Naive thymus-derived CD4-positive, alpha-beta T cell (primary cell): ENCODE measurements around the gene EYA2. TPM values are rescaled to one million over a fixed set of nuclear protein-coding genes. Genes with fewer than 3 reads are reported as not detected.

Experiments used
- ATAC-seq: fragments of 150-1000 bp; cut with Tn5 transposase; 2 replicates; pipeline ENCODE4 v1.10.0; 2021; ENCODE audit warnings: mild to moderate bottlenecking, moderate library complexity
- CTCF ChIA-PET: fragments of 350-600 bp; sonication (Branson Sonifier 250); formaldehyde crosslinking; loops from one replicate; lab custom pipeline; 2021; ENCODE audit warnings: antibody characterized with exemption; lab: Charles Lee
- POLR2A ChIA-PET: fragments of 350-600 bp; sonication (Branson Sonifier 250); formaldehyde crosslinking; loops from one replicate; lab custom pipeline; 2021; ENCODE audit warnings: antibody characterized with exemption, inconsistent platforms; lab: Charles Lee
- DNase-seq, 9 donors: peaks; one replicate each; pipeline versions ENCODE4 v3.0.0 to v3.0.0-alpha.2; 2020 to 2022; ENCODE audit warnings: mixed read lengths in 1 of 9
- H3K27ac ChIP-seq: one replicate; pipeline ENCODE4 v1.7.0; 2013; ENCODE audit warnings: mild to moderate bottlenecking, low read depth, low read length, moderate library complexity
- H3K27me3 ChIP-seq, 2 donors: one replicate each; pipeline ENCODE4 v1.7.0; 2013; ENCODE audit warnings: low read length in 2 of 2, mild to moderate bottlenecking in 2 of 2, moderate library complexity in 2 of 2; ENCODE audit not compliant: control insufficient read depth in 2 of 2, insufficient read depth in 2 of 2
- H3K36me3 ChIP-seq, 3 experiments: 1 replicate in 2 of 3; 2 replicates in 1 of 3; pipeline ENCODE4 v1.7.0; 2013; ENCODE audit warnings: low read length in 3 of 3, mild to moderate bottlenecking in 3 of 3, moderate library complexity in 1 of 3; ENCODE audit not compliant: insufficient read depth in 3 of 3, control insufficient read depth in 2 of 3
- H3K4me1 ChIP-seq, 2 donors: one replicate each; pipeline ENCODE4 v1.7.0; 2013; ENCODE audit warnings: low read length in 2 of 2, mild to moderate bottlenecking in 2 of 2, moderate library complexity in 1 of 2; ENCODE audit not compliant: control insufficient read depth in 2 of 2, insufficient read depth in 2 of 2
- H3K4me3 ChIP-seq: 2 replicates; pipeline ENCODE4 v1.7.0; 2013; ENCODE audit warnings: mild to moderate bottlenecking, low read length
- H3K9me3 ChIP-seq, 3 experiments: 1 replicate in 2 of 3; 2 replicates in 1 of 3; pipeline ENCODE4 v1.7.0; 2013; ENCODE audit warnings: low read length in 3 of 3; ENCODE audit not compliant: control insufficient read depth in 2 of 3
- H3K27ac Mint-ChIP-seq, 9 donors: one replicate each; pipeline ENCODE4 v1.8.0; 2020 to 2022; ENCODE audit warnings: mixed read lengths in 9 of 9, mild to moderate bottlenecking in 8 of 9, moderate library complexity in 5 of 9, inconsistent platforms in 2 of 9
- H3K27me3 Mint-ChIP-seq, 5 donors: one replicate each; pipeline ENCODE4 v1.8.0; 2021 to 2022; ENCODE audit warnings: mixed read lengths in 5 of 5, mild to moderate bottlenecking in 1 of 5
- H3K36me3 Mint-ChIP-seq, 5 donors: one replicate each; pipeline ENCODE4 v1.8.0; 2020 to 2022; ENCODE audit warnings: mixed read lengths in 5 of 5, mild to moderate bottlenecking in 3 of 5, inconsistent platforms in 1 of 5
- H3K4me1 Mint-ChIP-seq, 7 donors: one replicate each; pipeline ENCODE4 v1.8.0; 2020 to 2022; ENCODE audit warnings: mixed read lengths in 7 of 7, mild to moderate bottlenecking in 3 of 7, inconsistent platforms in 1 of 7
- H3K4me3 Mint-ChIP-seq, 10 donors: one replicate each; pipeline ENCODE4 v1.8.0; 2020 to 2022; ENCODE audit warnings: mild to moderate bottlenecking in 10 of 10, mixed read lengths in 10 of 10, moderate library complexity in 6 of 10, inconsistent platforms in 2 of 10
- H3K9me3 Mint-ChIP-seq, 11 donors: one replicate each; pipeline ENCODE4 v1.8.0; 2020 to 2022; ENCODE audit warnings: mixed read lengths in 11 of 11, mild to moderate bottlenecking in 4 of 11, inconsistent platforms in 1 of 11, moderate library complexity in 1 of 11
- intact Hi-C, 2 donors: fragments of 100-400 bp; cut with micrococcal nuclease; formaldehyde crosslinking; loops; one replicate each; pipeline ENCODE4 v1.15.1; 2023
- polyA plus RNA-seq, 2 donors: library from polyadenylated mRNA; unstranded; fragments of 300-500 nt; fragmentation: Illumina TruSeq; gene quantifications; one replicate each; pipeline ENCODE4 v1.2.3, GENCODE V29; 2021
- total RNA-seq, 6 experiments: library from RNA in 5 of 6; stranded (reverse) in 5 of 6; gene quantifications; 1 replicate in 5 of 6; 2 replicates in 1 of 6; pipeline ENCODE4 v1.2.3 and lab custom pipeline; 2021 to 2026

Gene EYA2
- total and polyA plus RNA-seq, 7 experiments from 2014 or later, result 0.16 TPM; not detected in 6

DNA sequence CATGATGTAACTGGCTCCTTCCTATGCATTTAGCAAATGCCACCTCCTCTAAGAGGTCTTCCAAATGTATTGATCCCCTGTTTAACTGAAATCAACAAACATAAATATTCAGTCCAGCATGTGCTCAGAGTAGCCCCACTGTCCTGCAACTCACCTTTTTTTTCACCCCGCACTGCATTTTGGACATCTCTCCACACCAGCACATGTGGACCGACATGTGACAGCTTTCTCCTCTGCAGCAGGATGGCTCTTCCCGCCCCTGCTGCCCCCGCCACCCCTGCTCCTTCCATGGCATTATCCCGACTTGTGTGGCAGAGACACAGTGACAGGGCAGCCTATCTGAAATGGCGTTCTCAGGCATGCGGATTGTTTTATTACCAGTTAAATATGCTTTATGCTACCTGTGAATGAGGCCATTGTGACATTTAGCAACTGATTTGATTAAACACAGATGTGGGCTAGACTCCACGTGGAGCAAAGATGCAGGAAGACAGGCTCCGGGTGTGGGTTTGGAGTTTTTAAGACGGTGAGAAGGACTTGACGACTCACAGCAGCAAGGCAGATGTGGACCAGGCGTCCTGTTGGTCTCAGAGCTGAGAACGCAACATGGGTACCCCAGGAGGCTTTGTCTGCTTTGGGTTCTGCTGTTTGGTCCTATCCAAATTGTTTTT is 161.2 kb downstream of the EYA2 start:
- Histone ChIP-seq H3K9me3 (no peaks in the 10 kb centered on the region), H3K36me3 (no peaks in the 10 kb centered on the region), H3K4me3 (no peak overlapping the region), H3K4me1 (no peaks in the 10 kb centered on the region), H3K27me3 (no peaks in the 10 kb centered on the region), H3K27ac (no peak overlapping the region)
- Mint-ChIP-seq H3K4me3 (no peak overlapping the region), H3K27ac (no peak overlapping the region), H3K9me3 (peaks cover 0 to 15% (median 3%) of the 10 kb centered on the region in 11 donors), H3K36me3 (no peaks in the 10 kb centered on the region), H3K4me1 (no peaks in the 10 kb centered on the region), H3K27me3 (peaks cover 0 to 32% (median 19%) of the 10 kb centered on the region in 5 donors)
- POLR2A ChIA-PET, result no interaction called here
- no peak for DNase-seq
- intact Hi-C loops, result no loop called here
- CTCF ChIA-PET, result no interaction called here
- ATAC-seq, result no peak

DNA sequence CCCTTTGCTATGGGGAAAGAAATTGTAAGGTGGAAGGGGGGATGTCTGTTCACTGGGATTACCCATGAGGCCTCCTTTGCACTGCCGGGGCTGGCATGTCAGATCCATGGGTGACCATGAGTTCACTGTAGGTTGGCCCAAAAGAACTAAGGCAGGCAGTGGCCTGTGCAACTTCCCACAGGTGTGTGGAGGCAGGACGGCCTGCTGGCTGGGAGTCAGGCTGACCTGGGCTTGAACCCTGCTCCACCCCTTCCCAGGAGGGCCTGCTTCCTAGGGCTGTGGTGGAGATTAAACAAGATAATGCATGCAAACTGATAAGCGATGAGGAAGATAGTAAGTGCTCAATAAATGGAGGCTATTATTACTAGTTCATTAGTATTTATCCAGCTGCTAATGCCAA is 163.0 kb downstream of the EYA2 start:
- ChIA-PET POLR2A (no interaction called here), CTCF (no interaction called here)
- H3K9me3 Mint-ChIP-seq, result peaks cover 0 to 19% (median 3%) of the 10 kb centered on the region in 11 donors
- Histone ChIP-seq H3K4me3 (no peak overlapping the region), H3K9me3 (no peaks in the 10 kb centered on the region), H3K27ac (no peak overlapping the region), H3K4me1 (no peaks in the 10 kb centered on the region), H3K36me3 (no peaks in the 10 kb centered on the region), H3K27me3 (no peaks in the 10 kb centered on the region)
- H3K36me3 Mint-ChIP-seq, result no peaks in the 10 kb centered on the region
- intact Hi-C loops, result no loop called here
- ATAC-seq, result no peak
- H3K27ac Mint-ChIP-seq, result no peak overlapping the region
- no peak for DNase-seq
- H3K4me3 Mint-ChIP-seq, result no peak overlapping the region
- peaks cover 0 to 48% (median 25%) of the 10 kb centered on the region in 5 donors for H3K27me3 Mint-ChIP-seq
- no peaks in the 10 kb centered on the region for H3K4me1 Mint-ChIP-seq

DNA sequence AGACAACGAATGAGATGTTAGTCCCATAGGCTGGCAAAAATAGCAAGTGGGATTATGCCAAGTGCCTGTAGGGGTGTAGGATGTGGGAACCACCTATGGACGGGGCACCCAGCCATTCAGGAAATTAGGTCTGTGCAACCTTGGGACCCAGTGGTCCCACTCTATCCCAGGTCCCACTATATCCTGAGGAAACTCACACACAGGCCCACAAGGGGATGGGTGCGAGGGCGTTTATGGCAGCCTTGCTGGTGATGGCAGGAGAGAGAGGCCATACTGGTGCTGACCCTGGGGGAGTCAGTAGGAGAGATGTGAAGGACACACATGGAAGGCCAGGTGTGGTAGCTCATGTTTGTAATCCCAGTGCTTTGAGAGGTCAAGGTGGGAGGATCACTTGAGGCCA is 163.6 kb downstream of the EYA2 start:
- H3K36me3 Mint-ChIP-seq, result no peaks in the 10 kb centered on the region
- H3K4me1 Mint-ChIP-seq, result no peaks in the 10 kb centered on the region
- H3K27me3 Mint-ChIP-seq, result peaks cover 0 to 52% (median 25%) of the 10 kb centered on the region in 5 donors
- ChIA-PET CTCF (no interaction called here), POLR2A (no interaction called here)
- no peak overlapping the region for H3K27ac Mint-ChIP-seq
- Histone ChIP-seq H3K27ac (no peak overlapping the region), H3K36me3 (no peaks in the 10 kb centered on the region), H3K9me3 (no peaks in the 10 kb centered on the region), H3K4me3 (no peak overlapping the region), H3K4me1 (no peaks in the 10 kb centered on the region), H3K27me3 (no peaks in the 10 kb centered on the region)
- intact Hi-C loops, result no loop called here
- ATAC-seq (no peak), DNase-seq (no peak)
- no peak overlapping the region for H3K4me3 Mint-ChIP-seq
- peaks cover 0 to 22% (median 3%) of the 10 kb centered on the region in 11 donors for H3K9me3 Mint-ChIP-seq

DNA sequence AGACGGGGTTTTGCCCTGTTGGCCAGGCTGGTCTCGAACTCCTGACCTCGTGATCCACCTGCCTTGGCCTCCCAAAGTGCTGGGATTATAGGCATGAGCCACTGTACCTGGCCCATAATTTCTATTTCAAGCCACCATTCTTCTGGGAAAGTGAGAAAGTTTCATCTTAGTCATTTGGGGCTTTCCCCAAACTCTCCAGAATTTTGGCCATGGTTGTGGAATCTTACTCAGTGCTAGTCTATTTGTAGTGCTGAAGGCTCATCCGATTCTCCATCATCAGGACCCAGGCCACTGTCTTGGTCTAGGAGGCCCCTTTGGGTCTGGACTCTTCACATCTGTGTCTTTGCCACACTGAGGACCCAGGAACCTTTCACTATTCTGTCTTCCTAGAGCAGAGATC is 164.9 kb downstream of the EYA2 start:
- Histone ChIP-seq H3K9me3 (no peaks in the 10 kb centered on the region), H3K27ac (no peak overlapping the region), H3K4me3 (no peak overlapping the region), H3K36me3 (no peaks in the 10 kb centered on the region), H3K27me3 (no peaks in the 10 kb centered on the region), H3K4me1 (no peaks in the 10 kb centered on the region)
- Mint-ChIP-seq H3K36me3 (no peaks in the 10 kb centered on the region), H3K4me1 (no peaks in the 10 kb centered on the region), H3K9me3 (peaks cover 0 to 25% (median 3%) of the 10 kb centered on the region in 11 donors), H3K27me3 (peaks cover 0 to 60% (median 29%) of the 10 kb centered on the region in 5 donors), H3K4me3 (no peak overlapping the region), H3K27ac (no peak overlapping the region)
- CTCF ChIA-PET, result no interaction called here
- intact Hi-C loops, result no loop called here
- POLR2A ChIA-PET, result no interaction called here
- ATAC-seq (no peak), DNase-seq (no peak)

DNA sequence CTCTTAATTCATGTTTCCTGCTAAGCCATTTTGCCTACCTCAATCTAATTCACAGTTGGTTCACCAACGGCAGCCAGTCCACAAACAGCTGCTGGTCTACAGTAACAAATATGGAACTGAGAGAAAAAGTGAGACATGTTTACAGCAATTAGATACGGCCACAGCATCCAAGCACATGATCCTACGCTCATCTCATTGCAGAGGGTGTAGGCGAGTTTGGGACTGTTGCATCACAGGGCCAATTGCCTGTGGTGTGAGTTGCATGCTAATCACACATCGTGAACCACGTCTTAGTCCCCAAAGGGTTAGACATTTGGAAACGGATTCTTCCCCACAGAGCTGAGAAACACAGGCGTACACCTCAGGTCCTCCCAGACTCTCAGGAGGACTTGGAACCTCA is 166.9 kb downstream of the EYA2 start:
- no peak overlapping the region for H3K27ac Mint-ChIP-seq
- Histone ChIP-seq H3K9me3 (no peaks in the 10 kb centered on the region), H3K27me3 (no peaks in the 10 kb centered on the region), H3K27ac (no peak overlapping the region), H3K36me3 (no peaks in the 10 kb centered on the region), H3K4me3 (no peak overlapping the region), H3K4me1 (no peaks in the 10 kb centered on the region)
- peaks cover 0 to 53% (median 29%) of the 10 kb centered on the region in 5 donors for H3K27me3 Mint-ChIP-seq
- no peaks in the 10 kb centered on the region for H3K36me3 Mint-ChIP-seq
- DNase-seq (no peak), ATAC-seq (no peak)
- H3K4me3 Mint-ChIP-seq, result no peak overlapping the region
- H3K4me1 Mint-ChIP-seq, result no peaks in the 10 kb centered on the region
- ChIA-PET CTCF (no interaction called here), POLR2A (no interaction called here)
- H3K9me3 Mint-ChIP-seq, result peaks cover 0 to 30% (median 5%) of the 10 kb centered on the region in 11 donors
- intact Hi-C loops, result no loop called here

DNA sequence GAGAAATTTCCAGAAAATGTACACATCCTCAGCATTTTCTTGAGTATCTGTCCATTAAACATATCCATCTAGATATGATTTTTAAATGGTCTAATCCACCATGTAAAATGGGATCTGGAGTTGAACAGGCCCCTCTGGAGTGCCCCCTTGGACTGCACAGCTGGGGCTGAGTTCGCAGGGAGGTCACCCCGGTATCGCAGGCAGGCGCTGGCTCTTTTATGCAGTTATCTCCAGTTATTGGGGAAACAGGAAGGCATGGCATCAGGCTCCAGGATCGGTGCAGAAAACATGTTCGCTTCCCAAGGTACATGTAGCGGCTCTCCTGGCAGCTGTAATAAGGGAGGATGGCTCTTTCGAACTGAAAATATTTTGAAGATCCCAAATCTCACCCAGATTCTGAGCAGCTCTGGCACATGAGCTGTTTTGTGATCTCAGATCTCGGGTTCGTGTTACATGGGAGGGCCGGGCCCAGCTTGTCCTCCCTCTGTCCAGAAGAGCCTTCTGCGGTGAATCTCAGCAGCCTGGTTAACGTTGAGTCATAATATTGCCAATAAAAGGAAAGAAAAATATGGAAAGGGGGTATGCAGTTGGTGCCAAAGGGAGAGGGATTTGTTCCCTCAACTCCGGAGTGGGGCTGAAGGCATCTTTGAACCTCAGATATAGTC is 167.7 kb downstream of the EYA2 start:
- no peaks in the 10 kb centered on the region for H3K9me3 ChIP-seq
- H3K4me1 Mint-ChIP-seq, result no peaks in the 10 kb centered on the region
- no peak overlapping the region for H3K4me3 ChIP-seq
- H3K27ac Mint-ChIP-seq, result no peak overlapping the region
- DNase-seq (no peak), ATAC-seq (no peak)
- CTCF ChIA-PET, result no interaction called here
- H3K36me3 ChIP-seq, result no peaks in the 10 kb centered on the region
- H3K9me3 Mint-ChIP-seq, result peaks cover 1 to 37% (median 6%) of the 10 kb centered on the region in 11 donors
- peaks cover 0 to 53% (median 27%) of the 10 kb centered on the region in 5 donors for H3K27me3 Mint-ChIP-seq
- POLR2A ChIA-PET, result no interaction called here
- H3K4me1 ChIP-seq, result no peaks in the 10 kb centered on the region
- no peaks in the 10 kb centered on the region for H3K27me3 ChIP-seq
- no peak overlapping the region for H3K27ac ChIP-seq
- H3K36me3 Mint-ChIP-seq, result peaks cover 0 to 3% (median 0%) of the 10 kb centered on the region in 5 donors
- intact Hi-C loops, result no loop called here
- H3K4me3 Mint-ChIP-seq, result no peak overlapping the region

DNA sequence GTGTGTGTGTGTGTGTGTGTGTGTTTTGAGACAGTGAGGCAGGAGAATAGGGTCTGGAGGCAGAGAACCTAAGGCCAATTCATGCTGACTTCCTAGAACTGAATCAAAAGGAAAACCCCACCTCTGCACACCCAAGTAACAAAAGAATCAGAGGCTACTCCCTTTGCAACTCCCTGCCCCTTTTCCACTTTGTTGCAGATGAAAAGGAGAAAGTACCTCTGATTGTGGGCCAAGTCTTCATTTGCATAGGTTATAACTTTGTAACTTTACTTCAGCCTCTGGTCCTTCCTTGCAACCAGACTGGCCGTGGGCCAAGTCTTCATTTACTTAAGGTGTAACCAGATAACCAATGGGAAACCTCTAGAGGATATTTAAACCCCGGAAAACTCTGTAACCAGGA is 168.8 kb downstream of the EYA2 start:
- H3K36me3 ChIP-seq, result no peaks in the 10 kb centered on the region
- H3K9me3 ChIP-seq, result peaks cover 0 to 3% (median 0%) of the 10 kb centered on the region in 3 experiments
- peaks cover 4 to 46% (median 13%) of the 10 kb centered on the region in 11 donors for H3K9me3 Mint-ChIP-seq
- no peaks in the 10 kb centered on the region for H3K27me3 ChIP-seq
- H3K27ac Mint-ChIP-seq, result no peak overlapping the region
- CTCF ChIA-PET, result no interaction called here
- no peaks in the 10 kb centered on the region for H3K4me1 ChIP-seq
- H3K4me3 ChIP-seq, result no peak overlapping the region
- peaks cover 0 to 44% (median 21%) of the 10 kb centered on the region in 5 donors for H3K27me3 Mint-ChIP-seq
- no peak overlapping the region for H3K4me3 Mint-ChIP-seq
- ATAC-seq (no peak), DNase-seq (no peak)
- POLR2A ChIA-PET, result no interaction called here
- H3K36me3 Mint-ChIP-seq, result peaks cover 0 to 3% (median 0%) of the 10 kb centered on the region in 5 donors
- no peaks in the 10 kb centered on the region for H3K4me1 Mint-ChIP-seq
- H3K27ac ChIP-seq, result no peak overlapping the region
- intact Hi-C loops, result no loop called here
